HL-60 (cell line): ENCODE measurements around the gene ARMC9.

Source experiments
- DNase-seq, 2 experiments: peaks; one replicate each; pipeline ENCODE4 v3.0.0-alpha.2; 2010 to 2020; ENCODE audit warnings: low read depth in 1 of 2, low spot score in 1 of 2
- H3K27ac ChIP-seq: fragments of 250-450 bp; sonication (Bioruptor Pico); replicated peaks from 2 replicates; pipeline ENCODE4 v1.5.1; 2020; ENCODE audit warnings: mild to moderate bottlenecking, moderate library complexity
- H3K27me3 ChIP-seq: fragments of 250-450 bp; sonication (Bioruptor Pico); 2 replicates; pipeline ENCODE4 v1.5.1; 2021; ENCODE audit warnings: mild to moderate bottlenecking, moderate library complexity; ENCODE audit not compliant: insufficient read depth, poor library complexity, severe bottlenecking
- H3K4me3 ChIP-seq: replicated peaks from 2 replicates; pipeline ENCODE4 v1.5.1; 2011; ENCODE audit warnings: mild to moderate bottlenecking, control low read depth, low read length; ENCODE audit not compliant: insufficient read depth
- GABPA ChIP-seq: IDR thresholded peaks from 2 replicates; pipeline ENCODE4 v1.6.1; 2012; ENCODE audit warnings: low read depth
- POLR2AphosphoS5 ChIP-seq: IDR thresholded peaks from 2 replicates; pipeline ENCODE4 v1.6.1; 2012; ENCODE audit warnings: low read depth
- REST ChIP-seq: IDR thresholded peaks from 2 replicates; pipeline ENCODE4 v1.6.1; 2012; ENCODE audit warnings: low read depth; ENCODE audit not compliant: insufficient replicate concordance
- SPI1 ChIP-seq: IDR thresholded peaks from 2 replicates; pipeline ENCODE4 v1.6.1; 2012; ENCODE audit warnings: low read depth, mild to moderate bottlenecking, borderline replicate concordance
- TF ChIP-seq, protein P1 (sequence below): IDR thresholded peaks from one replicate; pipeline ENCODE4 v1.5.1; 2011; ENCODE audit warnings: low read length, control low read depth, inconsistent platforms; ENCODE audit not compliant: insufficient read depth

The ARMC9 gene

GRCh38 chr2:231228974-231229529, 30.6 kb downstream of the ARMC9 start:
- DNase-seq, result no peak
- no peaks in the 10 kb centered on the region for H3K27me3 ChIP-seq
- TF ChIP-seq, protein P1, sequence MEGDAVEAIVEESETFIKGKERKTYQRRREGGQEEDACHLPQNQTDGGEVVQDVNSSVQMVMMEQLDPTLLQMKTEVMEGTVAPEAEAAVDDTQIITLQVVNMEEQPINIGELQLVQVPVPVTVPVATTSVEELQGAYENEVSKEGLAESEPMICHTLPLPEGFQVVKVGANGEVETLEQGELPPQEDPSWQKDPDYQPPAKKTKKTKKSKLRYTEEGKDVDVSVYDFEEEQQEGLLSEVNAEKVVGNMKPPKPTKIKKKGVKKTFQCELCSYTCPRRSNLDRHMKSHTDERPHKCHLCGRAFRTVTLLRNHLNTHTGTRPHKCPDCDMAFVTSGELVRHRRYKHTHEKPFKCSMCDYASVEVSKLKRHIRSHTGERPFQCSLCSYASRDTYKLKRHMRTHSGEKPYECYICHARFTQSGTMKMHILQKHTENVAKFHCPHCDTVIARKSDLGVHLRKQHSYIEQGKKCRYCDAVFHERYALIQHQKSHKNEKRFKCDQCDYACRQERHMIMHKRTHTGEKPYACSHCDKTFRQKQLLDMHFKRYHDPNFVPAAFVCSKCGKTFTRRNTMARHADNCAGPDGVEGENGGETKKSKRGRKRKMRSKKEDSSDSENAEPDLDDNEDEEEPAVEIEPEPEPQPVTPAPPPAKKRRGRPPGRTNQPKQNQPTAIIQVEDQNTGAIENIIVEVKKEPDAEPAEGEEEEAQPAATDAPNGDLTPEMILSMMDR, result no peak
- TF ChIP-seq POLR2AphosphoS5 (no peak), SPI1 (no peak), GABPA (no peak)
- H3K27ac ChIP-seq, result peak overlapping the region; percentile 12; the same call in 1 of the 2 replicates
- no peak overlapping the region for H3K4me3 ChIP-seq

GRCh38 chr2:231235217-231235616, 36.8 kb downstream of the ARMC9 start:
- H3K27ac ChIP-seq, result no peak overlapping the region
- no peak for TF ChIP-seq GABPA
- TF ChIP-seq, protein P1, result no peak
- TF ChIP-seq POLR2AphosphoS5, result no peak
- TF ChIP-seq SPI1, result no peak
- no peak for TF ChIP-seq REST
- DNase-seq, result no peak

DNA sequence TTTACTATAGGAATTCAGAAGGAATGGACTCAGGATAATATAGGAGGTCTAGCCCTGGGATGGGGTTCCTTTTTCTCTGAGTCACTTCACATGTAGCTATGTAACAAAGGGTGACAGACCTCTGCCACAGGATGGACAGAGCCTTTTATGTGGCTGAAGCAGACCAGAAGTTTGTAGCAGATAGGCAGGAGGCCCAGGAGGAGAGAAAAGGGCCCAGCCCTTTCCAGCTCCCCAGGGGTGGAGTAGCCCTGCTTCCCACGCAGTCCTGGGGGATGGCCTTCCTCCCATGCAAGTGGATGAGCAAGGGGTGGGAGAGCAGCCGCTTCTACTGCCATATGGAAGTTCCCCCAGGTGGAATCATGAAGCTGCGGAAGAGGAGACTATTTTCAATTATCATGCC, 40.3 kb downstream of the ARMC9 start:
- Histone ChIP-seq H3K27me3 (no peaks in the 10 kb centered on the region), H3K4me3 (no peak overlapping the region), H3K27ac (no peak overlapping the region)
- no peak for DNase-seq
- TF ChIP-seq REST (no peak), POLR2AphosphoS5 (no peak), GABPA (no peak), SPI1 (no peak)
- TF ChIP-seq, protein P1, result no peak

More at GRCh38 chr2:231235217-231235616, 36.8 kb downstream of the ARMC9 start:
- Histone ChIP-seq H3K27me3 (no peaks in the 10 kb centered on the region), H3K4me3 (no peak overlapping the region)

GRCh38 chr2:231239751-231240150, 41.3 kb downstream of the ARMC9 start:
- no peak for DNase-seq
- H3K4me3 ChIP-seq, result no peak overlapping the region
- no peak overlapping the region for H3K27ac ChIP-seq
- TF ChIP-seq, protein P1, result no peak
- H3K27me3 ChIP-seq, result no peaks in the 10 kb centered on the region
